NT2/D1 (cell line): Measurements from ENCODE around the gene RHOG.
"Not testable (repeated sequence)": the region's sequence is repeated elsewhere in the genome, so short reads cannot be mapped to it uniquely, and the experiment has no call there.

Experiments
- DNase-seq: peaks from one replicate; pipeline ENCODE4 v3.0.0-alpha.2; 2011; ENCODE audit warnings: low read depth, low spot score
- H3K27me3 ChIP-seq: 2 replicates; pipeline ENCODE4 v1.6.0; 2011; ENCODE audit warnings: mild to moderate bottlenecking; ENCODE audit not compliant: insufficient read length, insufficient read depth
- H3K36me3 ChIP-seq: 2 replicates; pipeline ENCODE4 v1.6.1; 2011; ENCODE audit warnings: mild to moderate bottlenecking, low read length, mixed read lengths; ENCODE audit not compliant: insufficient read depth, insufficient read length
- H3K4me1 ChIP-seq: 2 replicates; pipeline ENCODE4 v1.5.1; 2011; ENCODE audit not compliant: insufficient read depth, insufficient read length
- H3K4me3 ChIP-seq: 2 replicates; pipeline ENCODE4 v1.5.1; 2011; ENCODE audit warnings: low read depth; ENCODE audit not compliant: insufficient read length
- H3K9ac ChIP-seq: 2 replicates; pipeline ENCODE4 v1.6.0; 2011; ENCODE audit warnings: low read depth; ENCODE audit not compliant: insufficient read length
- H3K9me3 ChIP-seq: 2 replicates; pipeline ENCODE4 v1.5.1; 2011; ENCODE audit warnings: mild to moderate bottlenecking, low read length; ENCODE audit not compliant: insufficient read depth
- SUZ12 ChIP-seq: IDR thresholded peaks from 2 replicates; pipeline ENCODE4 v1.6.1; 2011; ENCODE audit not compliant: insufficient read length, insufficient read depth; ENCODE audit errors: extremely low read depth
- YY1 ChIP-seq: IDR thresholded peaks from 2 replicates; pipeline ENCODE4 v1.6.1; 2011; ENCODE audit not compliant: insufficient read length, insufficient read depth
- ZNF274 ChIP-seq: IDR thresholded peaks from 2 replicates; pipeline ENCODE4 v1.6.1; 2011; ENCODE audit warnings: mild to moderate bottlenecking, low read depth, low read length

RHOG gene

DNA sequence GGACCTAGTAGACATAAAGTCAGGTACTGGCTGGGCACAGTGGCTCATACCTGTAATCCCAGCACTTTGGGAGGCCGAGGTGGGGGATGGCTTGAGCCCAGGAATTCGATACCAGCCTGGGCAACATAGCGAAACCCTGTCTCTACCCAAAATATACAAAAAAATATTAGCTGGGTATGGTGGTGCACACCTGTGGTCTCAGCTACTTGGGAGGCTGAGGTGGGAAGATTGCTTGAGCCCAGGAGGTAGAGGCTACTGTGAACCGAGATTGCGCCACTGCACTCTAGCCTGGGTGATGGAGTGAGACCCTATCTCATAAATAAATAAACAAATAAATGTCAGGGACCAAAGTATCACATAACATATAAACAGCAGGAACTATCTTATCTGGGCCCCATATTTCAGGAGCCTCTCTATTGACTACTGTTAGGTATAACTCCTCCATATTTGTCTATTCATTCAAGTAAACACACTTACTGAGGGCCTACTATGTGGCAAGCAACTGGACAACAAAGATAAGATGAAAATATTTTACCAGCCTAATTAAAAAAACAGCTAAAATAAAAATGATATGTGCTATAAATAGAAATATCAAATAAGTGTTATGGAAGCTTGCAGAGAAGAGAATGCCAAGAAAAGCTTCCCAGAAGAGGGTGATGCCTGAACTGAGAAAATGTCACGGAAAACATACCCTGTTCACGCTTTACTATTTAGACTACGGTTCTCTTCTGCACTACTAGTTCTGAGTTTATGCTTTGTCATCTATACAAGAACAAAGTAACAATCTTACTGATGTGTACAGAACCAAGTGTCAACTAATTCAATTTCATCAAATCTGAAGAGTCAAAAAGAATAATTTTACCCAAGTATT, 45.4 kb downstream of the RHOG start:
- Histone ChIP-seq H3K36me3 (peaks cover 55% of the 10 kb centered on the region), H3K4me3 (peak overlapping the region; percentile 81), H3K27me3 (no peaks in the 10 kb centered on the region), H3K9ac (peak overlapping the region; percentile 11), H3K4me1 (no peaks in the 10 kb centered on the region), H3K9me3 (no peaks in the 10 kb centered on the region)
- no peak for DNase-seq
- TF ChIP-seq SUZ12 (no peak), YY1 (no peak), ZNF274 (no peak)

- not testable (repeated sequence) for H3K27me3 ChIP-seq
These were observed 46.4 kb downstream of the RHOG start for GRCh38 chr11:3794387-3794786.

DNA sequence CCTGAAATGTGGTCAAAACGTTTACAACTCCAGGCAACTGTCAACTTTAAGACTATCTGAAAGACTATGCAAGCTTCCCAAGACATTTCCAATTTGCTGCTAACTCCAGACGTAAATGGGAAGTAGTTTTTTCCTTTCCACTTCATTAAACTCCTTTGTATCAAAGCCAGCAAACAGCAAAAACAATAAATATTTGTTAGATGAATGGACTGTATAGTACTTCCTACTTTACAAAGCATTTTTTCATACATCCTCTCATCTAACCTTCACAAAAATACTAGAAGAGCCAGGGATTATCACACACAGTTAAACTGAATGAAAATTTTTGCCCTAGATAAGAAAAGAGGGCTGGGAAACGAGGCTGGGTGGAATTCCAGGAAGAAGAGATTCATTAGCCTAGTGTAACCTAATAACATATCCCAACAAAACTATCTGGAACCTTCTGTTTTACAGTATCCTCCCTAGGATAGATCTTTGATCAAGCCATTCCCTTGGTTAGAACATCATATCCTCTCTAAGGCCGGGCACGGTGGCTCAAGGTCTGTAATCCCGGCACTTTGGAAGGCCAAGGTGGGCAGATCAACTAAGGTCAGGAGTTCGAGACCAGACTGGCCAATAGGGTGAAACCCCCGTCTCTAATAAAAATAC, 53.9 kb downstream of the RHOG start:
- Histone ChIP-seq H3K4me1 (no peaks in the 10 kb centered on the region), H3K4me3 (no peak overlapping the region), H3K27me3 (no peaks in the 10 kb centered on the region), H3K9ac (no peak overlapping the region), H3K36me3 (peaks cover 65% of the 10 kb centered on the region), H3K9me3 (no peaks in the 10 kb centered on the region)
- no peak for TF ChIP-seq YY1
- no peak for TF ChIP-seq SUZ12
- TF ChIP-seq ZNF274 = no peak
- no peak for DNase-seq

More at GRCh38 chr11:3794387-3794786, 46.4 kb downstream of the RHOG start:
- not testable (repeated sequence) for H3K9ac ChIP-seq, DNase-seq, H3K4me1 ChIP-seq, H3K9me3 ChIP-seq, H3K4me3 ChIP-seq
- peaks cover 61% of the 10 kb centered on the region for H3K36me3 ChIP-seq

- peaks cover 75% of the 10 kb centered on the region for H3K36me3 ChIP-seq
- H3K27me3 ChIP-seq = no peaks in the 10 kb centered on the region
These were observed 57.1 kb downstream of the RHOG start for GRCh38 chr11:3783611-3784010.

GRCh38 chr11:3782963-3783362, 57.8 kb downstream of the RHOG start:
- Histone ChIP-seq H3K4me1 (no peaks in the 10 kb centered on the region), H3K9me3 (no peaks in the 10 kb centered on the region), H3K4me3 (no peak overlapping the region), H3K36me3 (peaks cover 75% of the 10 kb centered on the region), H3K9ac (no peak overlapping the region), H3K27me3 (no peaks in the 10 kb centered on the region)
- no peak for DNase-seq
- TF ChIP-seq ZNF274 (no peak), YY1 (no peak), SUZ12 (no peak)

More at GRCh38 chr11:3783611-3784010, 57.1 kb downstream of the RHOG start:
- TF ChIP-seq ZNF274 = no peak
- no peak for TF ChIP-seq YY1
- TF ChIP-seq SUZ12 = no peak
- Histone ChIP-seq H3K4me3 (no peak overlapping the region), H3K4me1 (no peaks in the 10 kb centered on the region), H3K9ac (no peak overlapping the region), H3K9me3 (no peaks in the 10 kb centered on the region)
- DNase-seq = no peak

DNA sequence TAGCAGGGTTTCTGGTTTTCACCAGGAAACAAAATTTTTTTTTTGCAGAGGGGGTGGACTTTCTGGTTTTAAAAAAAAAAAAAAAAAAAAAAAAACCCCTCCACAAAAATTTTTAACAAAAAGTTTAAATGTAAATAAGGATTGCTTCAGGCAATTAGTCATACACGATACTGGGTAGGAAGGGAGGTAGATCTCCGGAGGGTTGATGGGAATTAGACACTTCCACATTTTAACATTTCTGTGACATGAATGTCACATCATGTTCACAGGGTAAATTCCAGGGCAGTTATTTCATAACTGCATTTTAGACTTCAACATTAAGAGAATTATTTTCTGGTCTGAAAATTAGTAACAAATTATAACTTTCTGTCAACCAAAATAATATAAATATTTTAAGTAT, 59.3 kb downstream of the RHOG start:
- TF ChIP-seq YY1 (no peak), SUZ12 (no peak), ZNF274 (no peak)
- Histone ChIP-seq H3K36me3 (peaks cover 74% of the 10 kb centered on the region), H3K9ac (no peak overlapping the region)

More for the DNA sequence above, 59.3 kb downstream of the RHOG start:
- Histone ChIP-seq H3K4me1 (no peaks in the 10 kb centered on the region), H3K27me3 (no peaks in the 10 kb centered on the region), H3K9me3 (no peaks in the 10 kb centered on the region), H3K4me3 (no peak overlapping the region)
- no peak for DNase-seq
